NB4 (cell line): ENCODE data around the gene DSCAML1.

Experiments
- POLR2A ChIP-seq: IDR thresholded peaks from 2 replicates; pipeline ENCODE4 v1.6.1; 2011; ENCODE audit warnings: mild to moderate bottlenecking; ENCODE audit not compliant: insufficient read length; ENCODE audit errors: extremely low read depth
- TF ChIP-seq, protein P1 (sequence below): IDR thresholded peaks from one replicate; pipeline ENCODE4 v1.5.1; 2012; ENCODE audit warnings: low read depth, low read length

DNA sequence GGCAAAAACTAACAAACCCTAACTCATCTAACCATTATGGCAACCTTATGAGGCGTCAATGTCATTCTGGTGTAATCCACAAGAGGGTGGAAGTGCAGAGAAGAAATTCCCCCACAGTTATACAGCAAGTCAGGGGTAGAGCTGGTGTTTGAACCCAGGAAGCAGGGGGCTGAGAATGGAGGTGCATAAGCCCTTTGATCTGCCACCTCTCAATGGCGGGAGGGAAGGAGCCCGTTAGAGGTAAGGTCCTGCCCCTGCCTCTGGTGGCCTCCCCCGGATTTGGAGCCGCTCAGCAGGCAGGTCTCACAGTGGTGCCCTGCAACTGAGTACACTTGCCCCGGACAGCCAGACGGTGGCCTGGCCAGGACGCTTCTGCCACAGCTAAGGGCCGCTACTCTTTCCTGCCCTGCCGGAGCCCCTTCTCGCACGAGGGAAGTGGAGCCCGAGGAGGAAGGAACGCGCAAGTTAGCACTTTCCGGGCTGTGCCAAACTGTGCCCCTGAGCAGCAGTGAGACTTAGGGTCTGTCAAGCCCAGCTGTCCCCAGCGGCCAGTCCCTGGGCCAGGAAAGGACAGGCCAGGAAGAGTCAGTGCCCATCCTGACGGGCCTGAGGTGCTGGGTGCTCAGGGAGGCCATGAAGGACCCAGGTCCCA lies 26.4 kb upstream of the DSCAML1 start:
- TF ChIP-seq, protein P1, sequence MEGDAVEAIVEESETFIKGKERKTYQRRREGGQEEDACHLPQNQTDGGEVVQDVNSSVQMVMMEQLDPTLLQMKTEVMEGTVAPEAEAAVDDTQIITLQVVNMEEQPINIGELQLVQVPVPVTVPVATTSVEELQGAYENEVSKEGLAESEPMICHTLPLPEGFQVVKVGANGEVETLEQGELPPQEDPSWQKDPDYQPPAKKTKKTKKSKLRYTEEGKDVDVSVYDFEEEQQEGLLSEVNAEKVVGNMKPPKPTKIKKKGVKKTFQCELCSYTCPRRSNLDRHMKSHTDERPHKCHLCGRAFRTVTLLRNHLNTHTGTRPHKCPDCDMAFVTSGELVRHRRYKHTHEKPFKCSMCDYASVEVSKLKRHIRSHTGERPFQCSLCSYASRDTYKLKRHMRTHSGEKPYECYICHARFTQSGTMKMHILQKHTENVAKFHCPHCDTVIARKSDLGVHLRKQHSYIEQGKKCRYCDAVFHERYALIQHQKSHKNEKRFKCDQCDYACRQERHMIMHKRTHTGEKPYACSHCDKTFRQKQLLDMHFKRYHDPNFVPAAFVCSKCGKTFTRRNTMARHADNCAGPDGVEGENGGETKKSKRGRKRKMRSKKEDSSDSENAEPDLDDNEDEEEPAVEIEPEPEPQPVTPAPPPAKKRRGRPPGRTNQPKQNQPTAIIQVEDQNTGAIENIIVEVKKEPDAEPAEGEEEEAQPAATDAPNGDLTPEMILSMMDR, result peak; percentile 41
- no peak for TF ChIP-seq POLR2A
